H1 (cell line): ENCODE measurements around the gene EGR1. TPM values are rescaled to one million over a fixed set of nuclear protein-coding genes. Genes with fewer than 3 reads are reported as not detected.

Source experiments
- CTCF ChIA-PET: fragments of 300-600 bp; sonication (Branson Sonifier 250); formaldehyde crosslinking; loops from one replicate; lab custom pipeline; 2021; ENCODE audit not compliant: partially characterized antibody; lab: Charles Lee
- POLR2A ChIA-PET: fragments of 300-600 bp; sonication (Branson Sonifier 250); formaldehyde crosslinking; loops from one replicate; lab custom pipeline; 2021; ENCODE audit warnings: inconsistent platforms; ENCODE audit not compliant: partially characterized antibody; lab: Charles Lee
- DNase-seq, 2 experiments: peaks; one replicate each; pipeline versions ENCODE4 v3.0.0 to v3.0.0-alpha.2; 2010 to 2022; ENCODE audit warnings: low spot score in 2 of 2, low read depth in 1 of 2, mixed read lengths in 1 of 2
- FAIRE-seq: peaks from 2 replicates; lab custom pipeline; 2011; peaks lifted over from hg19 to GRCh38; lab: Jason Lieb, UNC
- H2AFZ ChIP-seq: 2 replicates; pipeline ENCODE4 v1.8.1; 2012; ENCODE audit warnings: low read length, inconsistent platforms
- H2AK5ac ChIP-seq: 2 replicates; pipeline ENCODE4 v1.6.1; 2013; ENCODE audit warnings: low read depth, low read length
- H2BK120ac ChIP-seq: replicated peaks from 2 replicates; pipeline ENCODE3; 2013; ENCODE audit warnings: low read depth, low read length, inconsistent platforms
- H2BK12ac ChIP-seq: 2 replicates; pipeline ENCODE4 v1.6.1; 2013; ENCODE audit warnings: low read depth, low read length
- H2BK15ac ChIP-seq: 2 replicates; pipeline ENCODE4 v1.6.1; 2013; ENCODE audit warnings: low read length
- H2BK20ac ChIP-seq: 2 replicates; pipeline ENCODE4 v1.6.1; 2013; ENCODE audit warnings: low read length
- H2BK5ac ChIP-seq: 2 replicates; pipeline ENCODE4 v1.6.1; 2013; ENCODE audit warnings: low read depth, low read length
- H3K14ac ChIP-seq: 2 replicates; pipeline ENCODE4 v1.6.1; 2013; ENCODE audit warnings: inconsistent platforms; ENCODE audit not compliant: insufficient read length
- H3K18ac ChIP-seq: 2 replicates; pipeline ENCODE4 v1.6.1; 2013; ENCODE audit warnings: low read length; ENCODE audit errors: extremely low read depth
- H3K23ac ChIP-seq: 2 replicates; pipeline ENCODE4 v1.6.1; 2013; ENCODE audit warnings: inconsistent platforms; ENCODE audit not compliant: insufficient read length
- H3K23me2 ChIP-seq: 2 replicates; pipeline ENCODE4 v1.6.1; 2013; ENCODE audit warnings: low read depth, low read length
- H3K27ac ChIP-seq: 2 replicates; pipeline ENCODE4 v1.6.1; 2011; ENCODE audit warnings: low read depth, low read length, inconsistent platforms
- H3K27me3 ChIP-seq, 4 experiments: replicated peaks in 1 of 4; 1 replicate in 1 of 4; 2 replicates in 3 of 4; pipeline versions ENCODE4 v1.6.1 to v1.8.1; 2011 to 2013; ENCODE audit warnings: low read length in 3 of 4, mild to moderate bottlenecking in 3 of 4, inconsistent platforms in 2 of 4, mixed read lengths in 2 of 4, moderate library complexity in 1 of 4; ENCODE audit not compliant: control insufficient read depth in 3 of 4, insufficient read depth in 3 of 4; ENCODE audit errors: extremely low read depth in 1 of 4
- H3K36me3 ChIP-seq, 4 experiments: 2 replicates each; pipeline versions ENCODE4 v1.6.1 to v1.8.1; 2011 to 2013; ENCODE audit warnings: mild to moderate bottlenecking in 4 of 4, low read length in 3 of 4, moderate library complexity in 2 of 4, control low read depth in 1 of 4, inconsistent platforms in 1 of 4; ENCODE audit not compliant: insufficient read depth in 4 of 4, control insufficient read depth in 2 of 4
- H3K4ac ChIP-seq: replicated peaks from 2 replicates; pipeline ENCODE3; 2013; ENCODE audit warnings: low read length, low read depth, mixed read lengths, inconsistent platforms; ENCODE audit not compliant: insufficient read length
- H3K4me1 ChIP-seq, 4 experiments: replicated peaks in 1 of 4; 1 replicate in 1 of 4; 2 replicates in 3 of 4; pipeline versions ENCODE4 v1.6.1 to v1.8.1; 2011 to 2013; ENCODE audit warnings: low read length in 3 of 4, inconsistent platforms in 2 of 4, mixed read lengths in 1 of 4; ENCODE audit not compliant: insufficient read depth in 4 of 4, control insufficient read depth in 3 of 4
- H3K4me2 ChIP-seq, 2 experiments: 2 replicates each; pipeline versions ENCODE4 v1.6.1 to v1.8.1; 2011 to 2013; ENCODE audit warnings: low read depth in 2 of 2, low read length in 2 of 2, control low read depth in 1 of 2, inconsistent platforms in 1 of 2, mild to moderate bottlenecking in 1 of 2; ENCODE audit not compliant: insufficient read depth in 1 of 2
- H3K4me3 ChIP-seq, 4 experiments: fragments of 200-600, 300-600 bp in 1 of 4; sonication (generic), shearing (Covaris generic), sonication (Bioruptor Twin) in 1 of 4; 2 replicates each; pipeline versions ENCODE4 v1.5.1 to v1.8.1; 2011 to 2016; ENCODE audit warnings: low read length in 4 of 4, low read depth in 3 of 4, control low read depth in 2 of 4, inconsistent platforms in 2 of 4, mild to moderate bottlenecking in 2 of 4, mixed read lengths in 1 of 4, moderate library complexity in 1 of 4; ENCODE audit not compliant: insufficient read depth in 2 of 4; ENCODE audit errors: extremely low read depth in 1 of 4
- H3K56ac ChIP-seq: replicated peaks from 2 replicates; pipeline ENCODE3; 2013; ENCODE audit warnings: low read depth, mild to moderate bottlenecking, mixed read lengths, low read length, inconsistent platforms; ENCODE audit not compliant: insufficient read length
- H3K79me1 ChIP-seq: 2 replicates; pipeline ENCODE4 v1.6.1; 2013; ENCODE audit warnings: low read depth, low read length, control low read depth
- H3K79me2 ChIP-seq, 2 experiments: 2 replicates each; pipeline versions ENCODE4 v1.6.1 to v1.8.1; 2012 to 2013; ENCODE audit warnings: low read length in 2 of 2, mild to moderate bottlenecking in 2 of 2, inconsistent platforms in 1 of 2; ENCODE audit not compliant: insufficient read depth in 2 of 2, control insufficient read depth in 1 of 2
- H3K9ac ChIP-seq, 4 experiments: replicated peaks in 1 of 4; 1 replicate in 1 of 4; 2 replicates in 3 of 4; pipeline versions ENCODE4 v1.6.1 to v1.8.1; 2011 to 2013; ENCODE audit warnings: low read depth in 3 of 4, low read length in 3 of 4, control low read depth in 2 of 4, mild to moderate bottlenecking in 2 of 4, moderate library complexity in 2 of 4, inconsistent platforms in 1 of 4; ENCODE audit errors: extremely low read depth in 1 of 4
- H3K9me3 ChIP-seq, 2 experiments: 2 replicates each; pipeline versions ENCODE4 v1.6.1 to v1.8.1; 2012 to 2013; ENCODE audit warnings: mild to moderate bottlenecking in 2 of 2, moderate library complexity in 2 of 2, control low read depth in 1 of 2, inconsistent platforms in 1 of 2, low read depth in 1 of 2, low read length in 1 of 2, mixed read lengths in 1 of 2; ENCODE audit not compliant: insufficient read depth in 2 of 2
- H4K20me1 ChIP-seq, 2 experiments: replicated peaks in 1 of 2; 2 replicates each; pipeline versions ENCODE3 to v1.8.1; 2011 to 2013; ENCODE audit warnings: inconsistent platforms in 2 of 2, low read length in 2 of 2, mild to moderate bottlenecking in 1 of 2; ENCODE audit not compliant: insufficient read depth in 2 of 2, control insufficient read depth in 1 of 2
- H4K5ac ChIP-seq: 2 replicates; pipeline ENCODE4 v1.6.1; 2013; ENCODE audit warnings: low read length, low read depth, mixed read lengths, inconsistent platforms; ENCODE audit not compliant: insufficient read length
- H4K8ac ChIP-seq: 2 replicates; pipeline ENCODE4 v1.8.0; 2013; ENCODE audit warnings: mild to moderate bottlenecking, moderate library complexity, low read length, inconsistent platforms; ENCODE audit not compliant: insufficient read depth; ENCODE audit errors: extremely low read depth
- H4K91ac ChIP-seq: replicated peaks from 2 replicates; pipeline ENCODE3; 2013; ENCODE audit warnings: low read length, mixed read lengths, inconsistent platforms; ENCODE audit not compliant: insufficient read length
- ATF2 ChIP-seq: IDR thresholded peaks from 2 replicates; pipeline ENCODE4 v1.6.1; 2012; ENCODE audit warnings: low read length, inconsistent platforms
- CBX5 ChIP-seq: fragments of 300-800, 300-1000 bp; sonication (generic); IDR thresholded peaks from 2 replicates; pipeline ENCODE4 v1.7.1; 2016; ENCODE audit warnings: antibody characterized with exemption, low read length, low read depth
- MAFK ChIP-seq: IDR thresholded peaks from 2 replicates; pipeline ENCODE4 v1.6.1; 2012; ENCODE audit warnings: low read depth, mild to moderate bottlenecking, improper control_type of control experiment, low read length
- SAP30 ChIP-seq: fragments of 300-600 bp; sonication (generic); IDR thresholded peaks from 2 replicates; pipeline ENCODE4 v1.7.1; 2012; ENCODE audit warnings: low read length, moderate library complexity, mild to moderate bottlenecking, inconsistent platforms; ENCODE audit not compliant: insufficient read depth, insufficient replicate concordance
- SP1 ChIP-seq: IDR thresholded peaks from 2 replicates; pipeline ENCODE4 v1.6.1; 2011; ENCODE audit warnings: low read depth, low read length
- SP2 ChIP-seq: IDR thresholded peaks from 2 replicates; pipeline ENCODE4 v1.6.1; 2012; ENCODE audit warnings: mild to moderate bottlenecking, low read length, inconsistent platforms
- WGBS, 2 experiments: shearing (Covaris generic) in 1 of 2; methylation state at CpG; one replicate each; pipeline versions ENCODE4 v1.1.6 to v1.1.7; 2013 to 2015; ENCODE audit warnings: low lambda C conversion rate in 2 of 2, mixed read lengths in 2 of 2, inconsistent platforms in 1 of 2, low coverage in 1 of 2, missing lambda C conversion rate in 1 of 2; ENCODE audit not compliant: insufficient replicate concordance in 2 of 2, insufficient coverage in 1 of 2, insufficient read length in 1 of 2; ENCODE audit errors: extremely low coverage in 1 of 2, missing lambda C conversion rate in 1 of 2; 5-methylcytosine and 5-hydroxymethylcytosine counted together
- long read RNA-seq, 2 experiments: library from RNA in 1 of 2; library from capped mRNA in 1 of 2; stranded (forward); transcript quantifications; one replicate each; pipeline ENCODE4 v2.0.0, GENCODE V29; 2021; ENCODE audit warnings: inconsistent platforms in 1 of 2
- polyA minus RNA-seq, 3 experiments: library from RNA; depleted of rRNA, polyadenylated mRNA; stranded (reverse); fragments of >200 nt; gene quantifications; 1 replicate in 2 of 3; 2 replicates in 1 of 3; pipeline ENCODE4 v1.2.3, GENCODE V29; 2011
- polyA plus RNA-seq, 7 experiments: library from polyadenylated mRNA; depleted of rRNA in 3 of 7; stranded (reverse) in 5 of 7; unstranded in 2 of 7; fragments of >200 nt in 5 of 7; fragments of 200-250 nt in 2 of 7; gene quantifications; 1 replicate in 5 of 7; 2 replicates in 1 of 7; 4 replicates in 1 of 7; pipeline versions ENCODE4 v1.2.1 to v1.2.3, GENCODE V29; 2011 to 2013; ENCODE audit warnings: missing spikeins in 2 of 7, mixed read lengths in 2 of 7
- total RNA-seq: library from RNA; stranded (reverse); fragmentation: NEBNext Ultra II Directional; extraction: Animal tissue kit (Norgen Biotek cat#: 25700); gene quantifications from 2 replicates; pipeline ENCODE4 v1.2.1, GENCODE V29; 2021

Gene EGR1
- 35.5 and 39.6 TPM in 2 replicates for total RNA-seq
- polyA plus RNA-seq (2011; rRNA removed): 16.2 and 36.0 TPM in 2 replicates
- 10.2 TPM for polyA plus RNA-seq (2011; cell fraction: cytosol; rRNA removed)
- 69.1 TPM for polyA plus RNA-seq (2011; cell fraction: nucleus; rRNA removed)
- 43.9 to 75.3 TPM (median 58.9 TPM) in 4 replicates for polyA plus RNA-seq (2012, experiment 1 of 2)
- 61.0 TPM for polyA plus RNA-seq (2012, experiment 2 of 2)
- polyA plus RNA-seq (2013, experiment 1 of 2): 5.5 TPM
- 5.1 TPM for polyA plus RNA-seq (2013, experiment 2 of 2)
- 7.8 and 16.3 TPM in 2 replicates for polyA minus RNA-seq (2011; rRNA and poly(A)+ RNA removed)
- 22.8 TPM for polyA minus RNA-seq (2011; cell fraction: cytosol; rRNA and poly(A)+ RNA removed)
- polyA minus RNA-seq (2011; cell fraction: nucleus; rRNA and poly(A)+ RNA removed): 79.4 TPM
- long read RNA-seq, experiment 1, partial matches to known transcripts: 2 of 26 reads
- long read RNA-seq, experiment 1, other reads (novel, unspliced or antisense): 22 of 26 reads
- long read RNA-seq, experiment 2: 0 reads

- H4K91ac ChIP-seq: peak within 1 kb of the TSS; percentile 18
- H2AK5ac ChIP-seq: no peak within 1 kb of the TSS
- H2BK20ac ChIP-seq: no peak within 1 kb of the TSS
- ChIA-PET CTCF (interaction anchor here (0.7 to 24.9 kb wide), 15 partner anchors 8 to 114 kb away, joined by 3 to 532 read pairs (median 5); partner anchors contain the start of genes ETF1 and KDM3B), POLR2A (interaction anchor here (0.5 to 15.1 kb wide), 39 partner anchors 9 to 877 kb away, joined by 3 to 294 read pairs (median 5); partner anchors contain the start of genes CDC23, CDC25C, ETF1 and FAM53C)
- peaks cover 19% of the 10 kb centered on the region for H3K23me2 ChIP-seq
- no peaks in the 10 kb centered on the region; the same call in 1 of the 2 replicates for H3K79me1 ChIP-seq
- H3K9me3 ChIP-seq: no peaks in the 10 kb centered on the region
- peak within 1 kb of the TSS; percentile 81 to 90 (median 88) for H3K4me3 ChIP-seq
- FAIRE-seq (no peak), DNase-seq (peak; percentile 69 to 78)
- peaks cover 0 to 11% (median 7%) of the 10 kb centered on the region in 4 experiments; a peak in 6 of 7 replicates for H3K4me1 ChIP-seq
- peaks cover 11 to 16% of the 10 kb centered on the region in 2 experiments for H4K20me1 ChIP-seq
- H3K27me3 ChIP-seq: peaks cover 0 to 15% (median 13%) of the 10 kb centered on the region in 4 experiments; a peak in 5 of 7 replicates
- H3K36me3 ChIP-seq: peaks cover 0 to 18% (median 4%) of the 10 kb centered on the region in 4 experiments; a peak in 5 of 8 replicates
- peak within 1 kb of the TSS; percentile 65 to 83 (median 80) for H3K9ac ChIP-seq
- peaks cover 0 to 4% of the 10 kb centered on the region in 2 experiments; a peak in 1 of 4 replicates for H3K79me2 ChIP-seq
- no peak within 1 kb of the TSS for H3K4ac ChIP-seq
- 0 out of 2 replicates have a peak within 1 kb of the TSS, but pooled peaks have one; percentile 29 for H2BK12ac ChIP-seq
- H3K27ac ChIP-seq: peak within 1 kb of the TSS; percentile 90; the same call in 1 of the 2 replicates
- H3K4me2 ChIP-seq: peak within 1 kb of the TSS; percentile 80 to 97
- peak within 1 kb of the TSS; percentile 1 for H2BK5ac ChIP-seq
- H3K14ac ChIP-seq: no peak within 1 kb of the TSS
- peak within 1 kb of the TSS; percentile 78 for H3K18ac ChIP-seq
- peak within 1 kb of the TSS; percentile 83; the same call in 1 of the 2 replicates for H2BK15ac ChIP-seq
- peak within 1 kb of the TSS; percentile 99 for H4K8ac ChIP-seq
- peak within 1 kb of the TSS; percentile 73 for H3K56ac ChIP-seq
- no peak within 1 kb of the TSS for H2AFZ ChIP-seq
- 2% methylated on average over 39 of the region's 85 CpGs; no CpG with 5 or more reads in 1 of the 2 experiments for WGBS, 2 experiments
- H4K5ac ChIP-seq: peak within 1 kb of the TSS; percentile 84
- no peak within 1 kb of the TSS for H2BK120ac ChIP-seq
- H3K23ac ChIP-seq: no peak within 1 kb of the TSS
- TF ChIP-seq SP2 (no peak), ATF2 (no peak; the same call in 1 of the 2 replicates), MAFK (no peak), CBX5 (no peak), SP1 (peak; percentile 55; the same call in 1 of the 2 replicates), SAP30 (no peak)
Observed at GRCh38 chr5:138465261-138466124, at the start of gene EGR1. Gene EGR1, plus strand, starts transcription at chr5:138465479. Its CDS starts 283 bp downstream, at chr5:138465762.
